Large intestine (tissue), 3 donors: Measurements from ENCODE around the gene RASGRF2. TPM values are rescaled to one million over a fixed set of nuclear protein-coding genes. Genes with fewer than 3 reads are reported as not detected.

Source experiments
- DNase-seq, 2 donors: peaks; one replicate each; pipeline versions ENCODE4 v3.0.0 to v3.0.0-alpha.2; 2013
- H3K27ac ChIP-seq: one replicate; pipeline ENCODE4 v1.5.1; 2013; ENCODE audit warnings: low read length
- H3K27me3 ChIP-seq: 2 replicates; pipeline ENCODE4 v1.6.1; 2013; ENCODE audit warnings: low read length; ENCODE audit not compliant: control insufficient read depth, insufficient read depth
- H3K36me3 ChIP-seq: 2 replicates; pipeline ENCODE4 v1.6.1; 2013; ENCODE audit warnings: low read length; ENCODE audit not compliant: control insufficient read depth, insufficient read depth
- H3K4me1 ChIP-seq: one replicate; pipeline ENCODE4 v1.6.1; 2013; ENCODE audit warnings: low read length; ENCODE audit not compliant: control insufficient read depth, insufficient read depth
- H3K4me3 ChIP-seq: one replicate; pipeline ENCODE4 v1.5.1; 2013; ENCODE audit warnings: low read length
- H3K9me3 ChIP-seq: one replicate; pipeline ENCODE4 v1.6.1; 2013; ENCODE audit warnings: mild to moderate bottlenecking, low read depth, low read length, moderate library complexity; ENCODE audit not compliant: control insufficient read depth
- WGBS: methylation state at CpG from one replicate; pipeline ENCODE4 v1.1.5; 2013; ENCODE audit warnings: low lambda C conversion rate; ENCODE audit not compliant: insufficient coverage; 5-methylcytosine and 5-hydroxymethylcytosine counted together
- polyA plus RNA-seq: library from polyadenylated mRNA; unstranded; fragments of 120-200 nt; gene quantifications from one replicate; pipeline ENCODE4 v1.2.1, GENCODE V29; 2013

Gene RASGRF2
- polyA plus RNA-seq, 1 donor = 3.1 TPM

- Histone ChIP-seq H3K27me3 (no peaks in the 10 kb centered on the region), H3K9me3 (no peaks in the 10 kb centered on the region), H3K27ac (no peak overlapping the region), H3K4me1 (no peaks in the 10 kb centered on the region), H3K4me3 (no peak overlapping the region), H3K36me3 (no peaks in the 10 kb centered on the region)
- no peak for DNase-seq
- no CpG with 5 or more reads among the region's 1 CpG for WGBS
Observed at GRCh38 chr5:80926536-80926935, 33.6 kb upstream of the RASGRF2 start.

GRCh38 chr5:80926979-80927656 is 33.0 kb upstream of the RASGRF2 start:
- no peaks in the 10 kb centered on the region for H3K27me3 ChIP-seq
- H3K36me3 ChIP-seq = no peaks in the 10 kb centered on the region
- H3K4me1 ChIP-seq = no peaks in the 10 kb centered on the region
- H3K9me3 ChIP-seq = no peaks in the 10 kb centered on the region
- no peak for DNase-seq
- 67% methylated on average over 1 of the region's 3 CpGs for WGBS
- no peak overlapping the region for H3K27ac ChIP-seq
- H3K4me3 ChIP-seq = no peak overlapping the region

GRCh38 chr5:80928073-80928472 is 32.1 kb upstream of the RASGRF2 start:
- Histone ChIP-seq H3K36me3 (no peaks in the 10 kb centered on the region), H3K27me3 (no peaks in the 10 kb centered on the region), H3K27ac (no peak overlapping the region), H3K4me1 (no peaks in the 10 kb centered on the region), H3K9me3 (no peaks in the 10 kb centered on the region), H3K4me3 (no peak overlapping the region)
- no CpG with 5 or more reads among the region's 2 CpGs for WGBS
- no peak for DNase-seq

- Histone ChIP-seq H3K4me3 (no peak overlapping the region), H3K27me3 (no peaks in the 10 kb centered on the region), H3K4me1 (no peaks in the 10 kb centered on the region), H3K27ac (no peak overlapping the region), H3K36me3 (no peaks in the 10 kb centered on the region), H3K9me3 (no peaks in the 10 kb centered on the region)
- no peak for DNase-seq
- 100% methylated on average over 2 of the region's 3 CpGs for WGBS
Observed at GRCh38 chr5:80930940-80931339, 29.2 kb upstream of the RASGRF2 start.

GRCh38 chr5:80931411-80931810 is 28.8 kb upstream of the RASGRF2 start:
- Histone ChIP-seq H3K4me1 (no peaks in the 10 kb centered on the region), H3K27me3 (no peaks in the 10 kb centered on the region), H3K27ac (no peak overlapping the region), H3K4me3 (no peak overlapping the region), H3K9me3 (no peaks in the 10 kb centered on the region), H3K36me3 (no peaks in the 10 kb centered on the region)
- DNase-seq = no peak
- no CpG with 5 or more reads among the region's 1 CpG for WGBS

GRCh38 chr5:80933036-80933435 is 27.1 kb upstream of the RASGRF2 start:
- Histone ChIP-seq H3K27me3 (no peaks in the 10 kb centered on the region), H3K4me1 (no peaks in the 10 kb centered on the region), H3K9me3 (no peaks in the 10 kb centered on the region), H3K4me3 (no peak overlapping the region), H3K27ac (no peak overlapping the region), H3K36me3 (no peaks in the 10 kb centered on the region)
- WGBS = 100% methylated on average over 1 of the region's 2 CpGs
- no peak for DNase-seq

- Histone ChIP-seq H3K4me3 (no peak overlapping the region), H3K27ac (no peak overlapping the region), H3K27me3 (no peaks in the 10 kb centered on the region), H3K4me1 (no peaks in the 10 kb centered on the region), H3K36me3 (no peaks in the 10 kb centered on the region), H3K9me3 (no peaks in the 10 kb centered on the region)
- no peak for DNase-seq
- WGBS = no CpG with 5 or more reads among the region's 4 CpGs
Observed at GRCh38 chr5:80934751-80935150, 25.4 kb upstream of the RASGRF2 start.

- no peaks in the 10 kb centered on the region for H3K9me3 ChIP-seq
- no peaks in the 10 kb centered on the region for H3K27me3 ChIP-seq
- H3K4me3 ChIP-seq = no peak overlapping the region
- no peak overlapping the region for H3K27ac ChIP-seq
- H3K4me1 ChIP-seq = no peaks in the 10 kb centered on the region
- no peaks in the 10 kb centered on the region for H3K36me3 ChIP-seq
- no CpG with 5 or more reads among the region's 3 CpGs for WGBS
- DNase-seq = no peak
Observed at GRCh38 chr5:80935811-80936385, 24.3 kb upstream of the RASGRF2 start.

GRCh38 chr5:80936881-80937280 is 23.3 kb upstream of the RASGRF2 start:
- Histone ChIP-seq H3K36me3 (no peaks in the 10 kb centered on the region), H3K9me3 (no peaks in the 10 kb centered on the region), H3K27me3 (no peaks in the 10 kb centered on the region), H3K27ac (no peak overlapping the region), H3K4me1 (no peaks in the 10 kb centered on the region), H3K4me3 (no peak overlapping the region)
- DNase-seq = no peak
- WGBS = no CpG with 5 or more reads among the region's 3 CpGs

GRCh38 chr5:80937584-80938356 is 22.4 kb upstream of the RASGRF2 start:
- Histone ChIP-seq H3K27me3 (no peaks in the 10 kb centered on the region), H3K4me1 (no peaks in the 10 kb centered on the region), H3K4me3 (no peak overlapping the region), H3K36me3 (no peaks in the 10 kb centered on the region), H3K27ac (no peak overlapping the region), H3K9me3 (no peaks in the 10 kb centered on the region)
- no peak for DNase-seq
- 92% methylated on average over 3 of the region's 9 CpGs for WGBS
